HG02884 (cell line): ENCODE data around the gene GRIA1.

Source experiments
- ATAC-seq: cut with Tn5 transposase; IDR thresholded peaks from one replicate; pipeline ENCODE4 v1.9.1; 2021; ENCODE audit warnings: mild to moderate bottlenecking, moderate library complexity; ENCODE audit not compliant: unreplicated experiment

GRIA1 gene

DNA sequence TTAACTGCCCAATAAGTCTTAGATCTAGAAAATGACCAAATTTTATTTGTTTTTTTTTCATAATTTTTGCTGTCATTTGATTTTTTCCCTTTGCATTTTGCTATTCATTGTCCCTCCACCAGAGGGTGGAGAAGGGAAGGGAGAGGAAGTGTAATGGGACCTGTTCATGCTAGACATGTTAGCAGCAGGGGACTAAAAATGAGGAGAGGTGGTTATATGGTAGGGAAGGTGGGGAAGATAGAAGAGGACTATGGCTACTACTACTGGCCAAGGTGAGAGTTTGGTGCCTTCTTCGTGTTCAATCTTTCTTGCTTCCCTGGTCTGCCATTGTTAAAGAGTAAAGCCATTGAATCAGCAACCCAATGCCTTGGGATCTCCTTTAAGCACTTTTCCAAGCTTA lies 6.4 kb downstream of the GRIA1 start:
- no peak for ATAC-seq

DNA sequence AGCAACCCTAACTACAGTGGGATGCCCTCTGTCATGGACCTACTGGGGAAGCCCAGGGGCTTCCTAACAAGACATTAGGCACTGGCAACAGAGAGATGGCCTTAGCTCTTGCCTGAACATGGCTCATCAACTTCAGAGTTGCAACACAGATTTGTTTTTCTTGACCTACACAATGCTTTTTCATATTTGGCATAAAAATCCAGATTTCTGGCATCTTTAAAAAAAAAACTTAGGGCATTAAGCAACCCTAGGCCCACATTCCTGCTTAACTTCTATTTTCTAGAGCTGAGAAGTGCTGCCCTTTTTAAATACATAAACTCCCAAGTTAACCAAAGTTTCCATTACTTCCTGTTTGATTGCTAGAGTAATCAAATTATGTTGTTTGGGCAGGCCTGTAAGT lies 8.0 kb downstream of the GRIA1 start:
- no peak for ATAC-seq

DNA sequence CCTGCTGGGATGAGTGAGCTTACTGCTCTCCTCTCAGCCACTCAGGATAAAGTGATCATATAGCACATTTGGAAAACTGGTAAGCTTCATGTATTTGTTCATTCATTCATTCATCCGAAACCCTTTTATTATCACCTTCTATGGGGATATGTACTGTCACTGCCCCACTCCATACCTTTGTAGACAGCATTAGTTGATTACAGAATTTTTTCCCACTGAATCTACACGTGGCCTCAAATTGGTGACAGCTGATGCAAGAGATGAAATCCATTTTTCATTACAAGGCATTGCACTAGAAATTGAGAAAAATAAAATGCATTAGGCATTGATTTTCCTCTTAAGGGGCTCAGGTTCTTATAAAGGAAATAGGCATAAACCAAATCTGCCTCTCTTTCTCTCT lies 9.7 kb downstream of the GRIA1 start:
- ATAC-seq, result no peak

DNA sequence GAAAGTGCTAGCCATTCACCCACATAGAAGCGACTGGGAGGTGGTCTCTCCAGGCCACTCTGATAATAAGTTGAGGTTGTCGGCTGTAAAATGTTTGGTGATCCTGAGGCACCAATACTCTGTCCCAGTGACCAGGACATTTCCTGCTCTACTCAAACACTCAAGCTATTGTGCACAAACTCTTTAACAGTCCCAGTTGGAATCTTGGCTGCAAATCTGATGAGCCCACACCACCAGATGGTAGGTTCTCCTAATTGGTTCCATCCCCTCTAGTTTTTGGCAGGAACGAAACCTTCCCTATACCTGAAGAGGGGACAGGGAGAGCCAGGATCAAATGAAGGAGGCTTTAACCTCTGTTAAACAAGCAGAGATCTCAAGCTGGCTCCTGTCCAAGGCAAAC lies 14.3 kb downstream of the GRIA1 start:
- ATAC-seq, result no peak

- ATAC-seq, result no peak
Observed at GRCh38 chr5:153508700-153509099, 18.2 kb downstream of the GRIA1 start.

DNA sequence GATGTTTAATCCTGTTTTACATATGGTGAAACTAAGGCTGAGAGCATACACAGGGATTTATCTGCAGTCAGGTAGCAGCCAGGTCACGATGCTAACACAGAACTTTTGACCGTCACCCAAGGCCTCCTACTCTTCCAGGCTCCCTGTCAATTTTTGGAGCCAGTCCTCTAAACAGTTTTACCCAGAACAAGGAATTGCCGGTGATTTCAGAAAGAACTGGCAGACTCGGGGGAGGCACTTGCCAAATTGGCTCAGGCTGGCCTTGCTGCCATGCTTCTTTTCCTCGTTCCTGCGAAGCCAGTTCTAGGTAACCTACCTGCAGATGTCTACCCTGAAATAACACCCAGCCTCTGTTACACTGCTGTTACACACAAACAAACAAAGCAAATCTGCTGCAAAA lies 21.2 kb downstream of the GRIA1 start:
- ATAC-seq, result no peak

GRCh38 chr5:153513156-153513555 lies 22.7 kb downstream of the GRIA1 start:
- no peak for ATAC-seq

GRCh38 chr5:153515301-153515700 lies 24.8 kb downstream of the GRIA1 start:
- ATAC-seq, result no peak

DNA sequence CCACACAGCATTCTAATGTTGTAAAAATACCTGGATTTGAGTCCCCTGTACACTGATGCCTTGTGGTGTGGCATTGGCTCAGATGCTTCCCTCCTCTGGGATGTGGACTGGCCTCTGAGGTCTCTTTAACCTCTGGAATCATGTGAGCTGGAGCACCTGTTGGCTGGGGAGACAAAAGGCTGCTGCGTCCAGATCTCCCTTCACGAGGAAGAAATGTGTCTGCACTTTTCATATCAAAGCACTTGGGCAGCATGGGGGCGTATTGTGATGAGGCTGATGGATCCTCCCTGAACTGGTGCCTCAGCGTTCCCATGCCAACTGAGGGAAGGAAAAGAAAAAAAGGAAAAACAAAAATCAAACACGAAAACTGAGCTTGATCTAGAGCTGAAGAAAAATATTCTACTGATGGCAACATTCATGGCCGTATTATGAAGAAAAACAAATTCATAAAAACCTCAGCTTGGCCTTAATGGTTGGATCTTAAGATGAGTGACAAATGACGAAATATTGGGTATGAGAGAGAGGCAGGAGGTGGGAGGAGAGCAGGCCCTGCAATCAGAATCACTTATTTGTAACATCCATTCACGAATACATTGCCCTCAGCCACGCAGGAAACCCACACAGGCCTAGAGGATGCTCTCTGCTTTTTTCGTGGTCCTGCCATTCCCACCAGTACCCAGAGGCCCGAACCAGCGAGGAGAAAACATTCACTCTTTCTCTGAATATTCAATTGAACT lies 26.2 kb downstream of the GRIA1 start:
- no peak for ATAC-seq

GRCh38 chr5:153517241-153517611 lies 26.8 kb downstream of the GRIA1 start:
- ATAC-seq, result no peak

DNA sequence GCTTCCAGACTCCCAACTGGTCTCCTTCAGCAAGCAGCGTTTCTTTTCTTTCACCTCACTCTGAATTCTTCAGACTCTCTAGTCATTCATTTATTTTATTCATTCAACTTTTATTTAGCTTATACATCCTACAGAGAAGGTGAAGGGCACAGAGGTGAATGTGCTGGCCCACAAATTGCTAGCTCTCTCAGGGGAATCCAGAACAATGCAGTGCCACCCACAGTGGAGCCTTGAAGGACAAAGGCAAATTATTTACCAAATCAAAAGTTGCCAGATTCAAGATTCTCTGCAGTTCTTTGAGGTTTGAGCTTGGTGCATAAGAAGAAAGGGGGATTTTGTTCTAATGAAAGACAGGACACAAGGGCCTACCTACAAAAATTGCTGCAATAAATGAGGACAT lies 29.7 kb downstream of the GRIA1 start:
- no peak for ATAC-seq

- no peak for ATAC-seq
Observed at GRCh38 chr5:153520952-153521351, 30.5 kb downstream of the GRIA1 start.

- ATAC-seq, result no peak
Observed at GRCh38 chr5:153523211-153523610, 32.7 kb downstream of the GRIA1 start.

DNA sequence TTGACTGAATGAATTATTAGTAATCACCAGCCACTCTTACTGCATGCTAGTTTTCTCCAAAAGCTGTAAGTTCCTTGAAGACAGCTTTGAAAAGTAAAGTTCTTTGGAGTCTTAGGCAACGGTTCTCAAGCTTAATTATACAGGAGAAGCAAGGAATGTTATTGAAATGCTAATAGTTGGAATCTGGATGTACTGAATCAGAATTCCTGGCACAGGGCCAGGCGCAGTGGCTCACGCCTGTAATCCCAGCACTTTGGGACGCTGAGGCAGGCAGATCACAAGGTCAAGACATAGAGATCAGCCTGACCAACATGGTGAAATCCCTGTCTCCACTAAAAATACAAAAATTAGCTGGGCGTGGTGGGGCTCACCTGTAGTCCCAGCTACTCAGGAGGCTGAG lies 33.4 kb downstream of the GRIA1 start:
- no peak for ATAC-seq

DNA sequence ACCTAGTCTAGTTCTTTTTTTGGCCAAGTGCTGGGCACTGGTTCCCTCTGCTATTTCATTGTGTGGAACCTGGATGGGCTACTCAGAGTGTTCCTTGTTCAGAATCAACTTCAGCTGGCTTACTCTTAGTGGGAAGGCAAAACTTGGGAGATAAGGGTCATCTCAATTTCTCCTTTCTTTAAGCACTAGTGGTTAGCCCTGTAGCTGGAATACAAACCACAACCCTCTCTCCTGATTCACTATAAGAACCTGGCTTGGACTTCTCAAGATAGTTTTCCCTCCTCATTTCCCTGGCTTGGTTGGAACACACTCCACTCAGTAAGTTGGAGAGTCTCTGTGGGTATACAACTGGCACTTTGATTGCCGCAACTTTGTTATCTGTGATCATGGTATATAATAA lies 35.1 kb downstream of the GRIA1 start:
- ATAC-seq, result no peak

GRCh38 chr5:153530357-153531143 lies 40.1 kb downstream of the GRIA1 start:
- ATAC-seq, result no peak

DNA sequence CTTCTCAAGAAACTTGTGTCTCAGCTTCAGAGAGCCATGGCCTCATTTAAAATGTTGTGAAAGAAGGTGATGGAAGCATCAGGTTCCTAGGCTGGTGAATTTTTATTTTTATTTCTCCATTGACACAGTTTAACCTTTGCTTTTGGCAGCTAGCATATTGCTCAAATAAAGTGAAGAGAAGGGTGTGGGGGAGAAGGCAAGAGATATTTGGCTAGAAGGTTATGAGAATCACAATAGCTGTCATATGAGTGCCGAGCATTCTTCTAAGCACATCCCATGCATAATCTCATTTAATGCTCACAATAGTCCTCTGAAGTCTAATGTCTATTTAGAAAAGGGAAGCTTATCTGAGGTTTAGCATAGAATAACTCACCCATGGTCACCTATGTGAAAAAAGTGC lies 43.1 kb downstream of the GRIA1 start:
- ATAC-seq, result no peak

DNA sequence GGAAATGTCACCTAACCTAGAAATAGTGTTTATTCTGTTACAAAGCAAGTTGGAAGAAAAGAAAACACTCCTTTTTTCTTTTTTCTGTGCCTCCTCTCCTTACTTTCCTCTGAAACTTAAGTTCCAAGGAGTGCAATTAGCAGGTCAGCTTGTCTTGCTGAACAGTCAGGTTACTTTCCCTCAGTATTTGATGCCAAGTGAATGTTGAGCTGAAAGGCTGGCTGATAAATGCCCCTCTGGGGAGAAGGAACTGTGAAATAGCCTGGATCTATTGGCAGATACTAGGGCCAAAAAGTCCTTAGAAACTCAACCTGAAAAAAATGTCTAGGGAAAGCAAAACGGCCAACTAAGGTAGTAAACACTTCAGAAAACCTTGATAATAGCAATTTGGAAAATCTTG lies 43.6 kb downstream of the GRIA1 start:
- ATAC-seq, result no peak

- no peak for ATAC-seq
Observed at GRCh38 chr5:153537207-153537606, 46.7 kb downstream of the GRIA1 start.

DNA sequence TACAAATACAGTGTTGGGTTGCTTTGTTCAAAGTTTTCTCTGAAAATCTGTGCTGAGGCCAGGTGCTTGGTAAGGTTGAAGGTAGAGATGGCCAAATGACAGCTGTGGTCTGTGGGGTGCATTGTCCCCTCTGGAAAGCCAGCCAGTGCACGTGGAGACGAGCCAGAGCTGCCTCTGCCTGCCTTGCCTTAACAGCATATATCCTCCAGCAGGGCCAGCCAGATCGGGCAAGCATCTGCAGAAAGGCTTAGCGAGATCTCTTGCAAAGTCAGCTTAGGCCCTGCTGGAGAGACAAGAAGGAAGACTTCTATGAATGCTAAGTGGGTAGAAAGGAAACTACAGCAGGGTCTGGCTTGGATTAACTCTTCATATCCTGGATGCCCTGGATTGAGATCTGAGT lies 49.5 kb downstream of the GRIA1 start:
- no peak for ATAC-seq

- ATAC-seq, result no peak
Observed at GRCh38 chr5:153542536-153542935, 52.1 kb downstream of the GRIA1 start.

GRCh38 chr5:153543288-153543687 lies 52.8 kb downstream of the GRIA1 start:
- ATAC-seq, result no peak
